ENCODE measurements around the gene TMEM30B.

DNA sequence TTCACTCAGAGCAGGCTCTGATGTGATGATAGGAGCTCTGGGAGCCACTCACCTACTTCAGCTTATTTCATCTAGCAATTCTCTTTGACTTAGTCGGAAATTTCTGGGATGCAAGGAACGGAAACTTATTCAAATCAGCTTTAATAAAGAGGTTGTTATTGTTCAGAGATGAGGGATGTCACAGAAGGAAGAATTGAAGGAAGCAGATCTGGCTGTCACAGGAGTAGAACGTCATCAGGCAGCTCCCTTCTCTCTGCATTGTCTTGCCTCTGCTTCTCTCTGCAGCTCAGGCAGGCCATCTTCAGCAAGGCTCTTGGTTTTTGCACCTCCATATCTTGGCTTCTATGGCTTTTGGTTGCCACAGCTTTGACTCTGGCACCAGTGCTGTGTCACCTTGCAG, 7.6 kb upstream of the TMEM30B start:
- TF ChIP-seq REST (IDR thresholded peaks at IDR 0.05) (no peak), CTCF (IDR thresholded peaks at IDR 0.05; ENCODE audit: low read depth, low read length, missing input control) (no peak), YY1 (IDR thresholded peaks at IDR 0.05) (no peak), TAF1 (conservative IDR thresholded peaks at IDR 0.05) (no peak), GABPA (IDR thresholded peaks at IDR 0.05 in 1 of 2, conservative IDR thresholded peaks at IDR 0.05 in 1 of 2) (no peak)
- TF ChIP-seq, protein P1, sequence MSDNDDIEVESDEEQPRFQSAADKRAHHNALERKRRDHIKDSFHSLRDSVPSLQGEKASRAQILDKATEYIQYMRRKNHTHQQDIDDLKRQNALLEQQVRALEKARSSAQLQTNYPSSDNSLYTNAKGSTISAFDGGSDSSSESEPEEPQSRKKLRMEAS (IDR thresholded peaks at IDR 0.05), result no peak
